Measurements from ENCODE around the gene TAPBPL.

GRCh38 chr12:6405963-6406362, 45.9 kb upstream of the TAPBPL start:
- TF ChIP-seq POLR2A (IDR thresholded peaks at IDR 0.05; ENCODE audit: low read length), result no peak
- TF ChIP-seq GATA1 (IDR thresholded peaks at IDR 0.05; ENCODE audit: low read depth, low read length), result no peak
